ENCODE data around the gene ATP1B3.
"Not testable (repeated sequence)": the region's sequence is repeated elsewhere in the genome, so short reads cannot be mapped to it uniquely, and the experiment has no call there.

ATP1B3 gene

GRCh38 chr3:141959589-141960554, 83.4 kb downstream of the ATP1B3 start:
- Histone ChIP-seq H3K27me3 (ENCODE audit: insufficient read depth, insufficient read length) (no peaks in the 10 kb centered on the region), H3K4me3 (ENCODE audit: insufficient read length, low read depth) (no peak overlapping the region), H3K9ac (ENCODE audit: insufficient read length, low read depth) (no peak overlapping the region), H3K9me3 (ENCODE audit: insufficient read depth, low read length) (no peaks in the 10 kb centered on the region), H3K36me3 (ENCODE audit: insufficient read depth, insufficient read length, low read length) (peaks cover 24% of the 10 kb centered on the region), H3K4me1 (ENCODE audit: insufficient read depth, insufficient read length) (peaks cover 4% of the 10 kb centered on the region)
- TF ChIP-seq YY1 (IDR thresholded peaks at IDR 0.05; ENCODE audit: insufficient read depth, insufficient read length) (no peak), ZNF274 (IDR thresholded peaks at IDR 0.05; ENCODE audit: low read depth, low read length) (no peak), SUZ12 (IDR thresholded peaks at IDR 0.05; ENCODE audit: extremely low read depth, insufficient read depth, insufficient read length) (no peak)
- DNase-seq (ENCODE audit: low read depth, low spot score), result no peak

- Histone ChIP-seq H3K27me3 (ENCODE audit: insufficient read depth, insufficient read length) (no peaks in the 10 kb centered on the region), H3K36me3 (ENCODE audit: insufficient read depth, insufficient read length, low read length) (peaks cover 24% of the 10 kb centered on the region), H3K9ac (ENCODE audit: insufficient read length, low read depth) (no peak overlapping the region), H3K9me3 (ENCODE audit: insufficient read depth, low read length) (no peaks in the 10 kb centered on the region), H3K4me3 (ENCODE audit: insufficient read length, low read depth) (no peak overlapping the region), H3K4me1 (ENCODE audit: insufficient read depth, insufficient read length) (peaks cover 4% of the 10 kb centered on the region)
- no peak for DNase-seq (ENCODE audit: low read depth, low spot score)
- TF ChIP-seq ZNF274 (IDR thresholded peaks at IDR 0.05; ENCODE audit: low read depth, low read length) (no peak), YY1 (IDR thresholded peaks at IDR 0.05; ENCODE audit: insufficient read depth, insufficient read length) (no peak), SUZ12 (IDR thresholded peaks at IDR 0.05; ENCODE audit: extremely low read depth, insufficient read depth, insufficient read length) (no peak)
These were observed 84.3 kb downstream of the ATP1B3 start for GRCh38 chr3:141960731-141961130.

GRCh38 chr3:141963301-141963700, 86.9 kb downstream of the ATP1B3 start:
- Histone ChIP-seq H3K9ac (ENCODE audit: insufficient read length, low read depth) (no peak overlapping the region), H3K4me1 (ENCODE audit: insufficient read depth, insufficient read length) (peaks cover 4% of the 10 kb centered on the region), H3K9me3 (ENCODE audit: insufficient read depth, low read length) (no peaks in the 10 kb centered on the region), H3K4me3 (ENCODE audit: insufficient read length, low read depth) (no peak overlapping the region), H3K27me3 (ENCODE audit: insufficient read depth, insufficient read length) (no peaks in the 10 kb centered on the region), H3K36me3 (ENCODE audit: insufficient read depth, insufficient read length, low read length) (peaks cover 28% of the 10 kb centered on the region)
- no peak for TF ChIP-seq YY1 (IDR thresholded peaks at IDR 0.05; ENCODE audit: insufficient read depth, insufficient read length)
- TF ChIP-seq SUZ12 (IDR thresholded peaks at IDR 0.05; ENCODE audit: extremely low read depth, insufficient read depth, insufficient read length), result no peak
- no peak for TF ChIP-seq ZNF274 (IDR thresholded peaks at IDR 0.05; ENCODE audit: low read depth, low read length)
- no peak for DNase-seq (ENCODE audit: low read depth, low spot score)

GRCh38 chr3:141965471-141965870, 89.0 kb downstream of the ATP1B3 start:
- H3K4me3 ChIP-seq (ENCODE audit: insufficient read length, low read depth), result no peak overlapping the region
- no peak overlapping the region for H3K9ac ChIP-seq (ENCODE audit: insufficient read length, low read depth)
- H3K9me3 ChIP-seq (ENCODE audit: insufficient read depth, low read length), result no peaks in the 10 kb centered on the region
- DNase-seq (ENCODE audit: low read depth, low spot score), result no peak
- H3K36me3 ChIP-seq (ENCODE audit: insufficient read depth, insufficient read length, low read length), result peaks cover 25% of the 10 kb centered on the region
- TF ChIP-seq SUZ12 (IDR thresholded peaks at IDR 0.05; ENCODE audit: extremely low read depth, insufficient read depth, insufficient read length) (no peak), YY1 (IDR thresholded peaks at IDR 0.05; ENCODE audit: insufficient read depth, insufficient read length) (no peak), ZNF274 (IDR thresholded peaks at IDR 0.05; ENCODE audit: low read depth, low read length) (no peak)
- H3K27me3 ChIP-seq (ENCODE audit: insufficient read depth, insufficient read length), result no peaks in the 10 kb centered on the region
- H3K4me1 ChIP-seq (ENCODE audit: insufficient read depth, insufficient read length), result peaks cover 4% of the 10 kb centered on the region

- Histone ChIP-seq H3K36me3 (ENCODE audit: insufficient read depth, insufficient read length, low read length) (peaks cover 11% of the 10 kb centered on the region), H3K4me1 (ENCODE audit: insufficient read depth, insufficient read length) (no peaks in the 10 kb centered on the region), H3K9ac (ENCODE audit: insufficient read length, low read depth) (no peak overlapping the region), H3K27me3 (ENCODE audit: insufficient read depth, insufficient read length) (no peaks in the 10 kb centered on the region), H3K9me3 (ENCODE audit: insufficient read depth, low read length) (no peaks in the 10 kb centered on the region), H3K4me3 (ENCODE audit: insufficient read length, low read depth) (no peak overlapping the region)
- TF ChIP-seq YY1 (IDR thresholded peaks at IDR 0.05; ENCODE audit: insufficient read depth, insufficient read length), result no peak
- TF ChIP-seq ZNF274 (IDR thresholded peaks at IDR 0.05; ENCODE audit: low read depth, low read length), result no peak
- no peak for TF ChIP-seq SUZ12 (IDR thresholded peaks at IDR 0.05; ENCODE audit: extremely low read depth, insufficient read depth, insufficient read length)
- DNase-seq (ENCODE audit: low read depth, low spot score), result no peak
These were observed 93.3 kb downstream of the ATP1B3 start for GRCh38 chr3:141969711-141970110.

GRCh38 chr3:141971571-141971970, 95.1 kb downstream of the ATP1B3 start:
- no peak overlapping the region for H3K9ac ChIP-seq (ENCODE audit: insufficient read length, low read depth)
- peaks cover 16% of the 10 kb centered on the region for H3K36me3 ChIP-seq (ENCODE audit: insufficient read depth, insufficient read length, low read length)
- no peaks in the 10 kb centered on the region for H3K9me3 ChIP-seq (ENCODE audit: insufficient read depth, low read length)
- no peaks in the 10 kb centered on the region for H3K4me1 ChIP-seq (ENCODE audit: insufficient read depth, insufficient read length)
- no peak for DNase-seq (ENCODE audit: low read depth, low spot score)
- no peak for TF ChIP-seq YY1 (IDR thresholded peaks at IDR 0.05; ENCODE audit: insufficient read depth, insufficient read length)
- H3K27me3 ChIP-seq (ENCODE audit: insufficient read depth, insufficient read length), result no peaks in the 10 kb centered on the region
- no peak overlapping the region for H3K4me3 ChIP-seq (ENCODE audit: insufficient read length, low read depth)

GRCh38 chr3:141972399-141972798, 96.0 kb downstream of the ATP1B3 start:
- H3K27me3 ChIP-seq (ENCODE audit: insufficient read depth, insufficient read length), result no peaks in the 10 kb centered on the region
- H3K9ac ChIP-seq (ENCODE audit: insufficient read length, low read depth), result no peak overlapping the region
- H3K9me3 ChIP-seq (ENCODE audit: insufficient read depth, low read length), result no peaks in the 10 kb centered on the region
- no peak overlapping the region for H3K4me3 ChIP-seq (ENCODE audit: insufficient read length, low read depth)
- no peak for DNase-seq (ENCODE audit: low read depth, low spot score)
- no peak for TF ChIP-seq SUZ12 (IDR thresholded peaks at IDR 0.05; ENCODE audit: extremely low read depth, insufficient read depth, insufficient read length)
- no peak for TF ChIP-seq ZNF274 (IDR thresholded peaks at IDR 0.05; ENCODE audit: low read depth, low read length)
- TF ChIP-seq YY1 (IDR thresholded peaks at IDR 0.05; ENCODE audit: insufficient read depth, insufficient read length), result no peak
- no peaks in the 10 kb centered on the region for H3K4me1 ChIP-seq (ENCODE audit: insufficient read depth, insufficient read length)
- H3K36me3 ChIP-seq (ENCODE audit: insufficient read depth, insufficient read length, low read length), result peaks cover 14% of the 10 kb centered on the region

GRCh38 chr3:141974777-141975176, 98.3 kb downstream of the ATP1B3 start:
- H3K4me1 ChIP-seq (ENCODE audit: insufficient read depth, insufficient read length); H3K36me3 ChIP-seq (ENCODE audit: insufficient read depth, insufficient read length, low read length); DNase-seq (ENCODE audit: low read depth, low spot score); H3K9me3 ChIP-seq (ENCODE audit: insufficient read depth, low read length); H3K27me3 ChIP-seq (ENCODE audit: insufficient read depth, insufficient read length); H3K4me3 ChIP-seq (ENCODE audit: insufficient read length, low read depth); H3K9ac ChIP-seq (ENCODE audit: insufficient read length, low read depth): not testable (repeated sequence)
